K562 (cell line): ENCODE measurements around the gene GCN1. TPM values are rescaled to one million over a fixed set of nuclear protein-coding genes. Genes with fewer than 3 reads are reported as not detected.

Experiments used
- DNMT1 ChIP-seq: fragments of 450-650 bp; IDR thresholded peaks from 2 replicates; pipeline ENCODE4 v1.6.1; 2016; ENCODE audit warnings: antibody characterized with exemption, mild to moderate bottlenecking
- DPF2 ChIP-seq: fragments of 450-650 bp; IDR thresholded peaks from 2 replicates; pipeline ENCODE4 v1.6.1; 2016
- EHMT2 ChIP-seq: fragments of 450-650 bp; IDR thresholded peaks from 2 replicates; pipeline ENCODE4 v1.6.1; 2018; ENCODE audit warnings: antibody characterized with exemption
- FOXA3 ChIP-seq, 2 experiments: fragments of 450-650 bp in 1 of 2; sonication (generic) in 1 of 2; formaldehyde crosslinking; IDR thresholded peaks in 1 of 2; conservative IDR thresholded peaks in 1 of 2; 2 replicates each; pipeline versions ENCODE4 v1.4.0 to v1.8.0; 2020 to 2022; ENCODE audit warnings: mild to moderate bottlenecking in 2 of 2, missing genetic modification reagents in 1 of 2
- GATAD2A ChIP-seq: fragments of 450-650 bp; IDR thresholded peaks from 2 replicates; pipeline ENCODE4 v1.6.1; 2017
- JUND ChIP-seq, 2 experiments: IDR thresholded peaks; 2 replicates in 1 of 2; 3 replicates in 1 of 2; pipeline ENCODE4 v1.6.1; 2011; ENCODE audit warnings: borderline replicate concordance in 2 of 2, low read depth in 2 of 2, low read length in 2 of 2, improper control_type of control experiment in 1 of 2, missing biosample characterization in 1 of 2, missing genetic modification characterization in 1 of 2, missing genetic modification reagents in 1 of 2
- KDM5B ChIP-seq: fragments of 200-600 bp; sonication (generic); IDR thresholded peaks from 2 replicates; pipeline ENCODE4 v1.6.1; 2012; ENCODE audit warnings: low read depth, mild to moderate bottlenecking, moderate library complexity, low read length, control low read depth, inconsistent platforms; ENCODE audit not compliant: insufficient replicate concordance
- RCOR1 ChIP-seq, 2 experiments: IDR thresholded peaks; 2 replicates each; pipeline ENCODE4 v1.6.1; 2012; ENCODE audit warnings: low read depth in 2 of 2, low read length in 2 of 2, borderline replicate concordance in 1 of 2, improper control_type of control experiment in 1 of 2
- SRSF7 ChIP-seq: fragments of 200-400 bp; formaldehyde crosslinking; optimal IDR thresholded peaks from 2 replicates; pipeline ENCODE3; 2017; ENCODE audit warnings: mild to moderate bottlenecking, low read depth, low read length
- TCFL5 ChIP-seq: fragments of 250-450 bp; sonication (Bioruptor Pico); conservative IDR thresholded peaks from 2 replicates; pipeline ENCODE4 v1.6.1; 2021; ENCODE audit warnings: mild to moderate bottlenecking, moderate library complexity, matching md5 sums
- TFAM ChIP-seq: fragments of 250-450 bp; sonication (Bioruptor Pico); conservative IDR thresholded peaks from 2 replicates; pipeline ENCODE4 v1.5.0; 2021; ENCODE audit warnings: mild to moderate bottlenecking, moderate library complexity
- U2AF1 ChIP-seq: fragments of 200-400 bp; formaldehyde crosslinking; optimal IDR thresholded peaks from 2 replicates; pipeline ENCODE3; 2017; ENCODE audit warnings: mild to moderate bottlenecking, low read depth, low read length, moderate library complexity
- WHSC1 ChIP-seq: IDR thresholded peaks from one replicate; pipeline ENCODE4 v1.6.1; 2012; ENCODE audit warnings: low read length, control low read depth, inconsistent platforms
- ZC3H4 ChIP-seq: sonication (generic); formaldehyde crosslinking; IDR thresholded peaks from 2 replicates; pipeline ENCODE4 v1.9.0; 2021; ENCODE audit warnings: missing genetic modification reagents, borderline replicate concordance
- ZNF311 ChIP-seq: fragments of 250-450 bp; sonication (Bioruptor Pico); IDR thresholded peaks from 2 replicates; pipeline ENCODE4 v1.4.0; 2020; ENCODE audit warnings: mild to moderate bottlenecking, moderate library complexity
- polyA plus RNA-seq, 8 experiments: library from polyadenylated mRNA; depleted of rRNA in 4 of 8; stranded (reverse) in 5 of 8; unstranded in 3 of 8; fragments of >200 nt; fragmentation: Nextera tagmentation in 2 of 8; fragmentation: Illumina TruSeq in 1 of 8; extraction: Ambion mirVana in 2 of 8; extraction: Trizol in 1 of 8; gene quantifications; 2 replicates each; pipeline versions ENCODE4 v1.2.1 to v1.2.3, GENCODE V29; 2011 to 2014; ENCODE audit warnings: inconsistent platforms in 1 of 8, missing spikeins in 1 of 8
- total RNA-seq, 7 experiments: library from RNA; depleted of rRNA in 6 of 7; stranded (reverse); fragments of >200 nt in 6 of 7; fragmentation: Illumina TruSeq in 2 of 7; extraction: Trizol in 2 of 7; gene quantifications; 2 replicates each; pipeline versions ENCODE4 v1.2.1 to v1.2.3, GENCODE V29; 2011 to 2021; ENCODE audit warnings: low replicate concordance in 1 of 7
- TF ChIP-seq, protein P1 (sequence below): sonication (generic); formaldehyde crosslinking; IDR thresholded peaks from 2 replicates; pipeline ENCODE4 v1.8.0; 2022; ENCODE audit warnings: missing genetic modification reagents, mild to moderate bottlenecking, borderline replicate concordance
- TF ChIP-seq, protein P2 (sequence below): IDR thresholded peaks from 2 replicates; pipeline ENCODE4 v1.6.1; 2011; ENCODE audit not compliant: insufficient read length; ENCODE audit errors: extremely low read depth
- TF ChIP-seq, protein P3 (sequence below), 2 experiments: fragments of 450-650 bp; IDR thresholded peaks; 2 replicates each; pipeline ENCODE4 v1.6.1; 2016
- TF ChIP-seq, protein P4 (sequence below): fragments of 250-450 bp; sonication (Bioruptor Pico); IDR thresholded peaks from 2 replicates; pipeline ENCODE4 v1.5.0; 2021

The GCN1 gene
- total and polyA plus RNA-seq, 9 of the 15 experiments (the other 6 are each of a cell fraction or from before 2014, with no cell fraction given) = 11.9 to 190 (median 51.7) TPM

DNA sequence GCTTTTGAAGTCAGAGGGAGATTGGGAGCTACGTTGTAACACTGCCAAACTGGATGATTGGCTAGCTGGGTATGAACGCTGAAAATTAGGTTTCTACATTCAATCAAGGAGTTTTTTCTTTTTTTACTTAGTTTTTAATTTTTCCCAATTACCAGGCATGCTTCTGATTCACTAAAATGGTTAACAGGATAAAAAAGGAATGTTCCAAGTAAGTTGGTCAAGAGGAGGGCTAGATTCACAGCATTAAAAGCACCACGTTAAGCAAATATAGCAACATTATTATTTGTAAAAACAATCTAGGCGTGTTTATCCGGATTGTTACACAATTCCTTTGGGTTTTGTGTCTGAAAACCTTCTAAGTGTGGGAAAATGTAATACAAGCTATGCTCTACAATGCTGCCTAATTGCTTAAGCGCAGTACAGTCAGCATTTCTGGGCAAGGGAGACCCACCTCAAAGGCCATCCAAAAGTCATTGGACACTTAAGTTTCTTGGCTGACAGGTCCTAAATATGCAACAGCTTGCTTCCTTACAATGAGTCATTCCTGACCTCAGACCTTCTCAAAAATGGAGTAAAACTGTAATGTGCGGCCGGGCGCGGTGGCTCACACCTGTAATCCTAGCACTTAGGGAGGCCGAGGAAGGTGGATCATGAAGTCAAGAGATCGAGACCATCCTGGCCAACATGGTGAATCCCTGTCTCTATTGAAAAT is 5.2 kb upstream of the GCN1 start (continued):
- TF ChIP-seq EHMT2 (no peak), DPF2 (0 out of 2 replicates have a peak, but pooled peaks have one; percentile 42), WHSC1 (no peak), TCFL5 (CRISPR knock-in tag) (no peak), ZNF311 (no peak), TFAM (CRISPR knock-in tag) (no peak), JUND (IDR thresholded peaks at IDR 0.05; ENCODE audit: borderline replicate concordance, low read depth, low read length) (peak; percentile 59; the same call in 1 of the 2 replicates), JUND (tag; IDR thresholded peaks at IDR 0.05; ENCODE audit: borderline replicate concordance, low read depth, low read length) (no peak; the same call in 2 of the 3 replicates), SRSF7 (no peak), KDM5B (peak; percentile 30), RCOR1 (IDR thresholded peaks at IDR 0.05; ENCODE audit: borderline replicate concordance in 1 of 2, low read depth in 2 of 2, low read length in 2 of 2) (no peak), ZC3H4 (CRISPR knock-in tag) (no peak), DNMT1 (no peak), FOXA3 (CRISPR knock-in tag; conservative IDR thresholded peaks at IDR 0.05 in 1 of 2, IDR thresholded peaks at IDR 0.05 in 1 of 2) (no peak), GATAD2A (no peak), U2AF1 (peak; percentile 74)
- TF ChIP-seq, protein P1, sequence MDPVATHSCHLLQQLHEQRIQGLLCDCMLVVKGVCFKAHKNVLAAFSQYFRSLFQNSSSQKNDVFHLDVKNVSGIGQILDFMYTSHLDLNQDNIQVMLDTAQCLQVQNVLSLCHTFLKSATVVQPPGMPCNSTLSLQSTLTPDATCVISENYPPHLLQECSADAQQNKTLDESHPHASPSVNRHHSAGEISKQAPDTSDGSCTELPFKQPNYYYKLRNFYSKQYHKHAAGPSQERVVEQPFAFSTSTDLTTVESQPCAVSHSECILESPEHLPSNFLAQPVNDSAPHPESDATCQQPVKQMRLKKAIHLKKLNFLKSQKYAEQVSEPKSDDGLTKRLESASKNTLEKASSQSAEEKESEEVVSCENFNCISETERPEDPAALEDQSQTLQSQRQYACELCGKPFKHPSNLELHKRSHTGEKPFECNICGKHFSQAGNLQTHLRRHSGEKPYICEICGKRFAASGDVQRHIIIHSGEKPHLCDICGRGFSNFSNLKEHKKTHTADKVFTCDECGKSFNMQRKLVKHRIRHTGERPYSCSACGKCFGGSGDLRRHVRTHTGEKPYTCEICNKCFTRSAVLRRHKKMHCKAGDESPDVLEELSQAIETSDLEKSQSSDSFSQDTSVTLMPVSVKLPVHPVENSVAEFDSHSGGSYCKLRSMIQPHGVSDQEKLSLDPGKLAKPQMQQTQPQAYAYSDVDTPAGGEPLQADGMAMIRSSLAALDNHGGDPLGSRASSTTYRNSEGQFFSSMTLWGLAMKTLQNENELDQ (CRISPR knock-in tag) = 0 out of 2 replicates have a peak, but pooled peaks have one; percentile 73
- TF ChIP-seq, protein P2, sequence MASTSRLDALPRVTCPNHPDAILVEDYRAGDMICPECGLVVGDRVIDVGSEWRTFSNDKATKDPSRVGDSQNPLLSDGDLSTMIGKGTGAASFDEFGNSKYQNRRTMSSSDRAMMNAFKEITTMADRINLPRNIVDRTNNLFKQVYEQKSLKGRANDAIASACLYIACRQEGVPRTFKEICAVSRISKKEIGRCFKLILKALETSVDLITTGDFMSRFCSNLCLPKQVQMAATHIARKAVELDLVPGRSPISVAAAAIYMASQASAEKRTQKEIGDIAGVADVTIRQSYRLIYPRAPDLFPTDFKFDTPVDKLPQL = no peak
- TF ChIP-seq, protein P3, sequence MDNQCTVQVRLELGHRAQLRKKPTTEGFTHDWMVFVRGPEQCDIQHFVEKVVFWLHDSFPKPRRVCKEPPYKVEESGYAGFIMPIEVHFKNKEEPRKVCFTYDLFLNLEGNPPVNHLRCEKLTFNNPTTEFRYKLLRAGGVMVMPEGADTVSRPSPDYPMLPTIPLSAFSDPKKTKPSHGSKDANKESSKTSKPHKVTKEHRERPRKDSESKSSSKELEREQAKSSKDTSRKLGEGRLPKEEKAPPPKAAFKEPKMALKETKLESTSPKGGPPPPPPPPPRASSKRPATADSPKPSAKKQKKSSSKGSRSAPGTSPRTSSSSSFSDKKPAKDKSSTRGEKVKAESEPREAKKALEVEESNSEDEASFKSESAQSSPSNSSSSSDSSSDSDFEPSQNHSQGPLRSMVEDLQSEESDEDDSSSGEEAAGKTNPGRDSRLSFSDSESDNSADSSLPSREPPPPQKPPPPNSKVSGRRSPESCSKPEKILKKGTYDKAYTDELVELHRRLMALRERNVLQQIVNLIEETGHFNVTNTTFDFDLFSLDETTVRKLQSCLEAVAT (IDR thresholded peaks at IDR 0.05) = no peak
- TF ChIP-seq, protein P4, sequence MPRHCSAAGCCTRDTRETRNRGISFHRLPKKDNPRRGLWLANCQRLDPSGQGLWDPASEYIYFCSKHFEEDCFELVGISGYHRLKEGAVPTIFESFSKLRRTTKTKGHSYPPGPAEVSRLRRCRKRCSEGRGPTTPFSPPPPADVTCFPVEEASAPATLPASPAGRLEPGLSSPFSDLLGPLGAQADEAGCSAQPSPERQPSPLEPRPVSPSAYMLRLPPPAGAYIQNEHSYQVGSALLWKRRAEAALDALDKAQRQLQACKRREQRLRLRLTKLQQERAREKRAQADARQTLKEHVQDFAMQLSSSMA = no peak
